A204.1 (cell line): ENCODE results near the gene DISP2.
A peak's percentile ranks its signal among the peaks of the same experiment; 100 is the strongest.

Source experiments
- FAIRE-seq: peaks from 2 replicates; lab custom pipeline; 2012; peaks lifted over from hg19 to GRCh38; lab: Jason Lieb, UNC

DISP2 gene

DNA sequence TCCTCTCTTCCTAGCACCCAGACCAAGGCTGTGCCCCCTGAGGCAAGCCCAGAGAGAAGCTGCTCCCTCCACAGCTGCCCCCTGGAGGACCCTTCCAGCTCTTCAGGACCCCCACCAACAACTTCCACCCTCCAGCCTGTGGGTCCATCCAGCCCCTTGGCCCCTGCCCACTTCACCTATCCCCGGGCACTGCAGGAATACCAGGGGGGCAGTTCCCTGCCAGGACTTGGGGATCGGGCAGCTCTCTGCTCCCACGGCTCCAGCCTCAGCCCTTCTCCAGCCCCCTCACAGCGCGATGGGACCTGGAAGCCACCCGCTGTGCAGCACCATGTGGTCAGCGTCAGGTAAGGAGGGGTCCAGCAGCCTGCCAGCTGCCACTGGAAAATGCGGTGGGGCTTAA, 5.6 kb downstream of the DISP2 start:
- no peak for FAIRE-seq

GRCh38 chr15:40364251-40364650, 6.2 kb downstream of the DISP2 start:
- FAIRE-seq: no peak

DNA sequence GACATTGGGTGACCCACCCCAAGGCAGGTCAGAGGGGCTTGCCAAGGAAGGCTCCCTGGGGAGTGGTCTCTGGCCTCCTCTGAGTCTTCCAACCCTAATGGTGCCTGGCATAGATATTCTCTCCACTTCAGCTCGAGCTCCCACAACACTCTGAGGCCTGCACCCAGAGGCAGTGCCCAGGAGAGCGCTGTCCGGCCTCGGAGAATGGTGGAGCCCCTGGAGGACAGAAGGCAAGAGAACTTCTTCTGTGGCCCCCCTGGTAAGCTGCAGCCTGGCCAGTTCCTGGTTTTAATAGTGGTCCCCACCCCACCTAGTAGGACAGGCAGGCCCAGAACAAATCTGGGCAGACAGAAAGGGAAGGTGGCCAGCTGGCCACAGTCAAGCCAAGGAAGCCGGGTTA, 7.0 kb downstream of the DISP2 start:
- FAIRE-seq: no peak

DNA sequence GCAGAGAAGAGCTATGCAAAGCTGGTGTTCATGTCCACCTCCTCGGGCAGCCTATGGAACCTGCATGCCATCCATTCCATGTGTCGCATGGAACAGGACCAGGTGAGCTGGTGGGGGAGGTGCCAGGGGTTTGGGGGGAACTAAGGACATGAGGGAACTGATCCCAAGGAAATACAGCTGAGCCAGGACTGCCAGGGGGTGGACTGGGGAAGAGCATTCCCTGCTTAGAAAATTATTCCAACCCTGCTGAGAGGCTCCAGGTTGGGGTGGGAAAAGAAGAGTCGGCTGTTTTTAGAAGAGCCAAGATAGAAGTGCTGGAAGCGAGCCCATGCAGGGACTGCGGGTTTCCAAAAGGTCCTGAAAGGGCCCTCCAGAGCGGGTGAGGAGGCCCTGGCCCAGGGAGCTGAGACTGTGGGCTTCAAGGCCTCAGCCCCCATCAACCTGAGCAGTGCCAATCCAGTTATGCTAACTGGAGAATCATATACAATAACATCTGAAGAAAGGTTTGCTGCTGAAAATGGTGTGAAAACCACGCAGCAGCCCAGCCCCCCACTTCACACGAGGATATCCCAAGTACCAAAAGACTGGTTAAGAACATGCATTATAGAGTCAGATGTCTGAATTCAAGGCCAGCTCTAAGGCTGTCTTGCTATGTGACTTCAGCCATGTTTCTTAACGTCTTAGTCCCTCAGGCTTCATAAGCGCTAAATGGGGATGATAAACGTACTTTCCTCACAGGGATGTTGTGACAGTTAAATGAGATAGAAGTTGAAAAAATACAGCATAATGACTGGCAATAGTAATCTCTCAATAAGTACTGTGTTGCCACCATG, 7.8 kb downstream of the DISP2 start:
- no peak for FAIRE-seq

GRCh38 chr15:40366457-40367370, 8.7 kb downstream of the DISP2 start:
- FAIRE-seq: no peak

GRCh38 chr15:40367371-40367685, 9.3 kb downstream of the DISP2 start:
- no peak for FAIRE-seq

- no peak for FAIRE-seq
These were observed 9.9 kb downstream of the DISP2 start for GRCh38 chr15:40367686-40368611.

DNA sequence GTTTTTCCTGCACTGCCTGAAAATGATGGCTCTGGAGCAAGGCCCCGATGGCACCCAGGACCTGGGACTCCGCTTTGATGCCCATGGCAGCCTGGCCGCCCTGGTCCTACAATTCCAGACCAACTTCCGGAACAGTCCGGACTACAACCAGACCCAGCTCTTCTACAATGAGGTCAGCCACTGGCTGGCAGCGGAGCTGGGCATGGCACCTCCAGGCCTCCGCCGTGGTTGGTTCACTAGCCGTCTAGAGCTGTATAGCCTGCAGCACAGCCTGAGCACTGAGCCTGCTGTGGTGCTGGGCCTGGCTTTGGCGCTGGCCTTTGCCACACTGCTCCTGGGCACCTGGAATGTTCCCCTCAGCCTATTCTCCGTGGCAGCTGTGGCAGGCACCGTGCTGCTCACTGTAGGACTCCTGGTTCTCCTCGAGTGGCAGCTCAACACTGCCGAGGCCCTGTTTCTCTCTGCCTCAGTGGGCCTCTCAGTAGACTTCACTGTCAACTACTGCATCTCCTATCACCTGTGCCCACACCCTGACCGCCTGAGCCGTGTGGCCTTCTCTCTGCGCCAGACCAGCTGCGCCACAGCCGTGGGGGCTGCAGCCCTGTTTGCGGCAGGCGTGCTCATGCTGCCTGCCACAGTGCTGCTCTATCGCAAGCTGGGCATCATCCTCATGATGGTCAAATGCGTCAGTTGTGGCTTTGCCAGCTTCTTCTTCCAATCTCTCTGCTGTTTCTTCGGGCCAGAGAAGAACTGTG, 10.9 kb downstream of the DISP2 start:
- FAIRE-seq: no peak

GRCh38 chr15:40369474-40369869, 11.5 kb downstream of the DISP2 start:
- no peak for FAIRE-seq

GRCh38 chr15:40369971-40370370, 12.0 kb downstream of the DISP2 start:
- FAIRE-seq: no peak

- FAIRE-seq: no peak
These were observed 15.0 kb downstream of the DISP2 start for GRCh38 chr15:40372981-40373380.

DNA sequence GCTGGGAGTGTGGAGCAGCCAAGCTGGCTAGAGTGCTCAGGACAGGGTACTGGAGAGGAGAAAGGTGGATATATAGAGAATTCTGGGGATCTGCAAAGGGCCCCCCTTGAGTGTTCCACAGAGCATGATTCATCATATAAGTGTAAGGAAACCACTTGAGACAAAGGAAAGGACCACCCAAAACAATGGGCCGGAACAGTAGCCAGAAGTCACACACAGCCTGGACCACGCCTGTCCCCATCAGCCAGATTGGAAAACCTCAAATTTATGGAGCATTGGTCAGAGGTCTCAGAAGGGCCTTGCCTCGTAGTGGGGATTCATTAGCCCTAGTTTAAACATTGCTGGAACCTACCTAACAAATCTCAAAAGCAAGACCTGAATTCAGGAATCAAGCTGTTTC, 19.6 kb downstream of the DISP2 start:
- FAIRE-seq: no peak

- no peak for FAIRE-seq
These were observed 21.4 kb downstream of the DISP2 start for GRCh38 chr15:40379374-40379773.

DNA sequence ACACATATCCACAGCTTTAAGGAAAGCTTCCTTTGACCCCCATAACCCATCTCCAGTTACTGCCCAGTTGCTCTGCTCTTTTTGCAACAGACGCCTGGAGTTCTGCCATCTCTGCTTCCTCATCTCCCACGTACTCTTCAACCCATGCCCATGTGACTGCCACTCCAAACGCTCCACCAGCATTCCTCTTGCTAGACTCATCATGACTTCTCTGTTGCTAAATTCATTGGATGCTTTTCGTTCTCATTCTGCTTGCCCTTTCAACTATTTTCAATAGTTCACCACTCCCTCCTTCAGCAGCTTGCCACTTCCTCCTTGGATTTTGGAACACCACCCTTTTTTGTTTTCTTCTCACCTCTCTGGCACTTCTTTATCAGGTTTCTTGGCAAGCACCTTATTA, 21.8 kb downstream of the DISP2 start:
- FAIRE-seq: no peak

- no peak for FAIRE-seq
These were observed 22.6 kb downstream of the DISP2 start for GRCh38 chr15:40380636-40381035.

DNA sequence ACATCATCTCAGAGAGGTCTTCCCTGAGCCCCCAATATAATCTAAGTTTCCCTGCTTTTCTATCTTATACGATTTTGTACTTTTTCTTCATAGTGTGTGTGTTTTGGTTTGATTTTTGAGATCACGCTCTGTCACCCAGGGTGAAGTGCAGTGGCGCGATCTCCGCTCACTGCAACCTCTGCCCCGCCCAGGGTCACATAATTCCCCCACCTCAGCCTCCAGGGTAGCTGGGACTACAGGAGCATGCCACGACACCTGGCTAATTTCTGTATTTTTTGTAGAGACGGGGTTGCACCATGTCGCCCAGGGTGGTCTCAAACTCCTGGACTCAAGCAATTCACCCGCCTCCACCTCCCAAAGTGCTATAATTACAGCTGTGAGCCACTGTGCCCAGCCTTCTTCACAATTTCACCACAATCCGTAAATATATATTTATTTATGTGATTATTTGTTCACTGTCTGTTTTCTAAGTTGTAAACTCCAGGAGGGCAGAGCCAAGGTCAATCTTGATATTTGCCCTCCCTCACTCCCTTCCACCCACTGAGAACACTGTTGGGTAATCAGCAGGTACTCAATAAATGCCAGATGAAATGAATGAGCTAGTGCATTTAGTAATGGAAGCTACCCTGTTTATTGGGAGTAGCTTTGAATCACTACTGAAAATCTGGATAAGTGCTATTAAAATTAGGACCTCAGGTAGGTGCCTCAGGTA, 24.0 kb downstream of the DISP2 start:
- no peak for FAIRE-seq

DNA sequence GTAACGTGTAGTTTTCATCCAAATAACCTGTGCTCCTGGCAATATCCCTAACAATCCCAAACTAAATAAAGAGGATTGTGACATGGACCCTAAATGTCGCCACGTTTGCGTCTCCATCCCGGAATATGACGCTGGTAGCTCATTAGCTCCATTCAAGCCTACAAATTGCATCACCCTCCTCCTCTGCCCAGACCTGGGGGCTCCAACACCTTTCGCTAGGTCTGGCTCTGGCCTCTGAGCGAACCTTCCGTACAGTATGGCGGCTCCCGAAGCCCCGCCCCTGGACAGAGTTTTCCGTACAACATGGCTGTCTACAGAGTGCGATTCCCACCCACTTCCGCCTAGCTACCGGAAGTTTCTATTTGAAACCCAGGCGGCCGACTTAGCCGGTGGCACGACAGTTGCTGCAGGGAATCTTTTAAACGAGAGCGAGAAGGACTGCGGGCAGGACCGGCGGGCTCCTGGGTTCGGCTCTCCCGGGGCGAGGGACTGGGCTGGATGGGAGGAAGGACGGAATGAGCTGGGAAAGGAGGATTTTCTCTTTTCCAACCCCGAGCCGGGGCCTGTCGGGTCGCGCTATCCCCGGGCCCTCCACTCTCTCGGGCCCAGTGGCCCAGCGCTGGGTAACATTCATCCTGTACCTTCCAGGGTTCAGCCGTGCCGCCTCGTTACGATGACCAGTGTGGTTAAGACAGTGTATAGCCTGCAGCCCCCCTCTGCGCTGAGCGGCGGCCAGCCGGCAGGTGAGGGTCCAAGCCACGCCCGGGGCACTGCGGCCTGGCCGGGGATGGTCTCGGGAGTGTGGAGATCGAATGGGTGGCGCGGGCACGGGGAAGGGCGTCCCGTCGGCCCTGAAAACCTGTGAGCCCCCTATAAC, 24.8 kb downstream of the DISP2 start, which contains the start of gene KNSTRN:
Gene KNSTRN, plus strand, starts transcription at position 142 of the 877 bp plus-strand sequence. Its CDS starts 115 bp downstream, at position 257.
- FAIRE-seq: peak; percentile 91

DNA sequence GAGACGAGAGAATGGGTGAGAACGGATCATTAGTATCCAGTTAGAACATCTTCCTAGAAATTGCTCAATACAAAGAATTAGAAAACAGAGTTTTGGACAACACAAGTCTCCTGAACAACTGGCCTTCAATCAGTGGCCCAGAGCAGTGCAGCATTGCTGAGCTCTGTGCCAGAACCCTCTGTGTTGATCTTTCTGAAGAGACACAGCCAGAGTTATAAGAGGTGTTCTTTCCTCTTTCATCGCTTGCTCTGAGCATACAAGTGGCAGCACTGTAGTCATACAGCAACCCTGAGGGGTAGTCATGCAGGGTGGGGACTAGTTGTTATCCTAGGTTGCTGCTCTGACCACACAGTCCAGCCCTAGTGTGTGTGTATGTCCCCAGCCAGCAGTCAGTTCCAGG, 28.5 kb downstream of the DISP2 start:
- FAIRE-seq: no peak

DNA sequence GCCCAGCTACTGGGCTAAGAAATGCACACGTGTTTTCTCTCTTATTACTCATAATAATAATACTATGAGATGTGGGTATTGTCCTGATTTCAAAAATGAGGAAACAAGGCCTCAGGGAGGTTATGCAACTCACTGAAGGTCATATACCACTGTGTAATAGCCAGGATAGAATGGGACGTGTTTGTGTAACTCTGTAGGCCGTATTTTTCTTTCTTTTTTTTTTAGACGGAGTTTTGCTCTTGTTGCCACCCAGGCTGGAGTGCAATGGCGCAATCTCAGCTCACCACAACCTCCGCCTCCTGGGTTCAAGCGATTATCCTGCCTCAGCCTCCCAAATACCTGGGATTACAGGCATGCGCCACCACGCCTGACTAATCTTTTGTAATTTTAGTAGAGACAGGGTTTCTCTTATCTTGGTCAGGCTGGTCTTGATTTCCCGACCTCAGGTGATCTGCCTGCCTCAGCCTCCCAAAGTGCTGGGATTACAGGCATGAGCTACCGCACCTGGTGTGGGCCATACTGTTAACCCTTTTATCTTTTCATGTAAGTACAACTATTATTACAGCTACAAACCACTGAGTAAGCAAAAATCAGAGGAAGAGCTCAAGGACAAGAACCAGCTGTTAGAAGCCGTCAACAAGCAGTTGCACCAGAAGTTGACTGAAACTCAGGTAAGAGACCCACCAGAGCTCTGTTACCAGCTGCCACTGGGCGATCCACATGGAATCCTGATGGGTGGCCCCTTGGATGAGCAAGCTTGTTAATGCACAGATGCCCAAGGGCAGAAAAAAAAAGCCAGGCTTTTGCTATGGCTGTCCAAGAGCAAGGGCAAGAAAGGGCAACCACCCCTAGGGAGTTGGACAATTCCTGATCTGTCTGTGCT, 31.2 kb downstream of the DISP2 start:
- no peak for FAIRE-seq
